ENCODE data around the gene NLRC5.
"Not testable (repeated sequence)": the region's sequence is repeated elsewhere in the genome, so short reads cannot be mapped to it uniquely, and the experiment has no call there.

Gene NLRC5

GRCh38 chr16:56988161-56988947, 1.0 kb upstream of the NLRC5 start:
- peaks cover 28% of the 10 kb centered on the region for H3K27me3 ChIP-seq (replicated peaks; ENCODE audit: insufficient read depth, low read length)
- H3K4me1 ChIP-seq (ENCODE audit: low read length): 0 out of 2 replicates have a peak, but pooled peaks cover 6% of the 10 kb centered on the region
- H3K4me2 ChIP-seq (ENCODE audit: low read depth, low read length): no peak overlapping the region
- no peaks in the 10 kb centered on the region for H4K20me1 ChIP-seq (ENCODE audit: insufficient read depth, low read length)
- H3K9ac ChIP-seq (ENCODE audit: low read length): no peak overlapping the region
- no peak overlapping the region for H3K27ac ChIP-seq (ENCODE audit: low read length)
- no peaks in the 10 kb centered on the region for H3K36me3 ChIP-seq (replicated peaks; ENCODE audit: insufficient read depth, low read length)
- no peaks in the 10 kb centered on the region for H3K79me2 ChIP-seq (ENCODE audit: low read length)
- no peaks in the 10 kb centered on the region for H3K9me3 ChIP-seq (replicated peaks; ENCODE audit: insufficient read depth, low read length)
- DNase-seq: no peak
- H3K4me3 ChIP-seq (ENCODE audit: low read length): no peak overlapping the region
- H3F3A ChIP-seq (ENCODE audit: insufficient read depth, low read length): no peaks in the 10 kb centered on the region
- no peaks in the 10 kb centered on the region for H3K9me2 ChIP-seq (replicated peaks; ENCODE audit: insufficient read depth, low read length)
- no peak for TF ChIP-seq EZH2phosphoT487 (IDR thresholded peaks at IDR 0.05; ENCODE audit: low read length)
- no peak for TF ChIP-seq CTCF (IDR thresholded peaks at IDR 0.05; ENCODE audit: low read length)
- no peak for TF ChIP-seq EZH2 (optimal IDR thresholded peaks at IDR 0.05; ENCODE audit: low read depth, low read length)
- no peak overlapping the region for H2AFZ ChIP-seq (ENCODE audit: low read length)

- Histone ChIP-seq H3K27ac (ENCODE audit: low read length) (no peak overlapping the region), H2AFZ (ENCODE audit: low read length) (peak overlapping the region; percentile 76)
These were observed 631 bp downstream of the NLRC5 start for GRCh38 chr16:56989988-56990387.

GRCh38 chr16:56990407-56991286, 1.3 kb downstream of the NLRC5 start:
- no peak overlapping the region for H3K27ac ChIP-seq (ENCODE audit: low read length)
- H3K9ac ChIP-seq (ENCODE audit: low read length): 0 out of 2 replicates have a peak overlapping the region, but pooled peaks have one; percentile 66
- H3K9me2 ChIP-seq (replicated peaks; ENCODE audit: insufficient read depth, low read length): no peaks in the 10 kb centered on the region
- no peaks in the 10 kb centered on the region for H3K9me3 ChIP-seq (replicated peaks; ENCODE audit: insufficient read depth, low read length)
- H2AFZ ChIP-seq (ENCODE audit: low read length): no peak overlapping the region
- H3K79me2 ChIP-seq (ENCODE audit: low read length): no peaks in the 10 kb centered on the region
- TF ChIP-seq EZH2phosphoT487 (IDR thresholded peaks at IDR 0.05; ENCODE audit: low read length) (no peak), CTCF (IDR thresholded peaks at IDR 0.05; ENCODE audit: low read length) (no peak), EZH2 (optimal IDR thresholded peaks at IDR 0.05; ENCODE audit: low read depth, low read length) (no peak)
- H3K4me2 ChIP-seq (ENCODE audit: low read depth, low read length): peak overlapping the region; percentile 98; the same call in 1 of the 2 replicates
- no peaks in the 10 kb centered on the region for H3F3A ChIP-seq (ENCODE audit: insufficient read depth, low read length)
- no peaks in the 10 kb centered on the region for H4K20me1 ChIP-seq (ENCODE audit: insufficient read depth, low read length)
- no peaks in the 10 kb centered on the region for H3K36me3 ChIP-seq (replicated peaks; ENCODE audit: insufficient read depth, low read length)
- peaks cover 11% of the 10 kb centered on the region for H3K27me3 ChIP-seq (replicated peaks; ENCODE audit: insufficient read depth, low read length)
- 0 out of 2 replicates have a peak, but pooled peaks cover 6% of the 10 kb centered on the region for H3K4me1 ChIP-seq (ENCODE audit: low read length)
- peak overlapping the region; percentile 78 for H3K4me3 ChIP-seq (ENCODE audit: low read length)
- no peak for DNase-seq

More at GRCh38 chr16:56989988-56990387, 631 bp downstream of the NLRC5 start:
- H4K20me1 ChIP-seq (ENCODE audit: insufficient read depth, low read length): no peaks in the 10 kb centered on the region
- peak overlapping the region; percentile 98 for H3K4me2 ChIP-seq (ENCODE audit: low read depth, low read length)
- peak overlapping the region; percentile 78 for H3K4me3 ChIP-seq (ENCODE audit: low read length)
- H3K4me1 ChIP-seq (ENCODE audit: low read length): 0 out of 2 replicates have a peak, but pooled peaks cover 6% of the 10 kb centered on the region
- H3K9me2 ChIP-seq (replicated peaks; ENCODE audit: insufficient read depth, low read length): no peaks in the 10 kb centered on the region
- no peaks in the 10 kb centered on the region for H3K9me3 ChIP-seq (replicated peaks; ENCODE audit: insufficient read depth, low read length)
- H3K79me2 ChIP-seq (ENCODE audit: low read length): no peaks in the 10 kb centered on the region
- H3F3A ChIP-seq (ENCODE audit: insufficient read depth, low read length): no peaks in the 10 kb centered on the region
- H3K36me3 ChIP-seq (replicated peaks; ENCODE audit: insufficient read depth, low read length): no peaks in the 10 kb centered on the region
- no peak for TF ChIP-seq EZH2 (optimal IDR thresholded peaks at IDR 0.05; ENCODE audit: low read depth, low read length)
- TF ChIP-seq EZH2phosphoT487 (IDR thresholded peaks at IDR 0.05; ENCODE audit: low read length): no peak
- TF ChIP-seq CTCF (IDR thresholded peaks at IDR 0.05; ENCODE audit: low read length): no peak
- peak overlapping the region; percentile 66 for H3K9ac ChIP-seq (ENCODE audit: low read length)
- peaks cover 17% of the 10 kb centered on the region for H3K27me3 ChIP-seq (replicated peaks; ENCODE audit: insufficient read depth, low read length)
- no peak for DNase-seq

- not testable (repeated sequence) for H3K27me3 ChIP-seq (replicated peaks; ENCODE audit: insufficient read depth, low read length); H3K9me3 ChIP-seq (replicated peaks; ENCODE audit: insufficient read depth, low read length); H3K4me1 ChIP-seq (ENCODE audit: low read length); H4K20me1 ChIP-seq (ENCODE audit: insufficient read depth, low read length); H3K27ac ChIP-seq (ENCODE audit: low read length); H2AFZ ChIP-seq (ENCODE audit: low read length); DNase-seq; H3F3A ChIP-seq (ENCODE audit: insufficient read depth, low read length); H3K4me3 ChIP-seq (ENCODE audit: low read length); H3K79me2 ChIP-seq (ENCODE audit: low read length); H3K9me2 ChIP-seq (replicated peaks; ENCODE audit: insufficient read depth, low read length); H3K36me3 ChIP-seq (replicated peaks; ENCODE audit: insufficient read depth, low read length); H3K9ac ChIP-seq (ENCODE audit: low read length); H3K4me2 ChIP-seq (ENCODE audit: low read depth, low read length)
These were observed 3.1 kb downstream of the NLRC5 start for GRCh38 chr16:56992431-56992830.
